ENCODE measurements around the gene POLR3A. TPM values are rescaled to one million over a fixed set of nuclear protein-coding genes. Genes with fewer than 3 reads are reported as not detected.

The POLR3A gene
- total and polyA plus RNA-seq, 2 experiments from 2014 or later: 8.0 to 9.8 TPM

GRCh38 chr10:77922055-77922454 is 107.3 kb downstream of the POLR3A start:
- Histone ChIP-seq H3K4me1 (ENCODE audit: insufficient read depth) (peaks cover 29% of the 10 kb centered on the region), H3K4me3 (no peak overlapping the region), H3K4me2 (no peak overlapping the region), H3K27ac (no peak overlapping the region), H3K36me3 (replicated peaks; ENCODE audit: insufficient read depth, low read depth) (no peaks in the 10 kb centered on the region), H4K20me1 (ENCODE audit: insufficient read depth, poor library complexity, severe bottlenecking) (peaks cover 50% of the 10 kb centered on the region), H3K9me2 (replicated peaks; ENCODE audit: insufficient read depth) (no peaks in the 10 kb centered on the region), H2AFZ (no peak overlapping the region), H3K27me3 (no peaks in the 10 kb centered on the region), H3K79me2 (peaks cover 89% of the 10 kb centered on the region), H3K9me3 (ENCODE audit: low read depth) (no peaks in the 10 kb centered on the region)
- DNase-seq (ENCODE audit: low spot score): no peak
- TF ChIP-seq, protein P1, sequence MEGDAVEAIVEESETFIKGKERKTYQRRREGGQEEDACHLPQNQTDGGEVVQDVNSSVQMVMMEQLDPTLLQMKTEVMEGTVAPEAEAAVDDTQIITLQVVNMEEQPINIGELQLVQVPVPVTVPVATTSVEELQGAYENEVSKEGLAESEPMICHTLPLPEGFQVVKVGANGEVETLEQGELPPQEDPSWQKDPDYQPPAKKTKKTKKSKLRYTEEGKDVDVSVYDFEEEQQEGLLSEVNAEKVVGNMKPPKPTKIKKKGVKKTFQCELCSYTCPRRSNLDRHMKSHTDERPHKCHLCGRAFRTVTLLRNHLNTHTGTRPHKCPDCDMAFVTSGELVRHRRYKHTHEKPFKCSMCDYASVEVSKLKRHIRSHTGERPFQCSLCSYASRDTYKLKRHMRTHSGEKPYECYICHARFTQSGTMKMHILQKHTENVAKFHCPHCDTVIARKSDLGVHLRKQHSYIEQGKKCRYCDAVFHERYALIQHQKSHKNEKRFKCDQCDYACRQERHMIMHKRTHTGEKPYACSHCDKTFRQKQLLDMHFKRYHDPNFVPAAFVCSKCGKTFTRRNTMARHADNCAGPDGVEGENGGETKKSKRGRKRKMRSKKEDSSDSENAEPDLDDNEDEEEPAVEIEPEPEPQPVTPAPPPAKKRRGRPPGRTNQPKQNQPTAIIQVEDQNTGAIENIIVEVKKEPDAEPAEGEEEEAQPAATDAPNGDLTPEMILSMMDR (IDR thresholded peaks at IDR 0.05; ENCODE audit: poor library complexity): no peak
- TF ChIP-seq EZH2phosphoT487 (IDR thresholded peaks at IDR 0.05; ENCODE audit: low read depth, severe bottlenecking, unreplicated experiment) (no peak), EZH2 (IDR thresholded peaks at IDR 0.05; ENCODE audit: borderline replicate concordance) (no peak)
- 98% methylated on average over 5 of the region's 5 CpGs for WGBS (ENCODE audit: low lambda C conversion rate, missing lambda C conversion rate)

- no peak for DNase-seq (ENCODE audit: low spot score)
- no peak for TF ChIP-seq EZH2phosphoT487 (IDR thresholded peaks at IDR 0.05; ENCODE audit: low read depth, severe bottlenecking, unreplicated experiment)
- TF ChIP-seq, protein P1 (IDR thresholded peaks at IDR 0.05; ENCODE audit: poor library complexity): no peak
- peaks cover 95% of the 10 kb centered on the region for H3K79me2 ChIP-seq
- H2AFZ ChIP-seq: no peak overlapping the region
- H3K27ac ChIP-seq: no peak overlapping the region
- peaks cover 29% of the 10 kb centered on the region for H3K4me1 ChIP-seq (ENCODE audit: insufficient read depth)
- no peaks in the 10 kb centered on the region for H3K27me3 ChIP-seq
- H3K9me2 ChIP-seq (replicated peaks; ENCODE audit: insufficient read depth): no peaks in the 10 kb centered on the region
- H3K9me3 ChIP-seq (ENCODE audit: low read depth): no peaks in the 10 kb centered on the region
- no peaks in the 10 kb centered on the region for H3K36me3 ChIP-seq (replicated peaks; ENCODE audit: insufficient read depth, low read depth)
- no peak overlapping the region for H3K4me2 ChIP-seq
- H3K4me3 ChIP-seq: no peak overlapping the region
- H4K20me1 ChIP-seq (ENCODE audit: insufficient read depth, poor library complexity, severe bottlenecking): peaks cover 53% of the 10 kb centered on the region
- 84% methylated on average over 7 of the region's 7 CpGs for WGBS (ENCODE audit: low lambda C conversion rate, missing lambda C conversion rate)
Measured at GRCh38 chr10:77921395-77921794, 107.9 kb downstream of the POLR3A start.

DNA sequence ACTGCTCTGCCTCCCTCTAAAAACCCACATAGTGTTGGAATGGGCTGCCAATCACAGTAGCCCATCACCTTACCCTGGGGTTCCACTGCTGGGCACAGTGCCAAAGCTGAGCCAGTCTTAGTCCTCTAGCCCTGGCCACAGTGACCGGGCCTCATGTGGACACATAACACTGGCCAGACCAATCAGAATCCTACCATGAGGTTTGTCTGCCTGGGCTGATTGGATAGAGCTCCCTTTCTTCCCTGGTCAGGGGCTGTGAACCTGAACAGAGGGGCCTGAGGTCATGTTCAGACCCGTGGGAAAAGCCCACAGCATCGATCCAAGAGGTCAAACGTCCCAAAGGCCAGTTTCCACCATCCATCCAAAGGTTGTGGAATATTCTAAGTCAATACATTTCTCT is 108.8 kb downstream of the POLR3A start:
- TF ChIP-seq EZH2 (IDR thresholded peaks at IDR 0.05; ENCODE audit: borderline replicate concordance) (no peak), EZH2phosphoT487 (IDR thresholded peaks at IDR 0.05; ENCODE audit: low read depth, severe bottlenecking, unreplicated experiment) (no peak)
- TF ChIP-seq, protein P1 (IDR thresholded peaks at IDR 0.05; ENCODE audit: poor library complexity): no peak
- H3K9me3 ChIP-seq (ENCODE audit: low read depth): no peaks in the 10 kb centered on the region
- H2AFZ ChIP-seq: no peak overlapping the region
- DNase-seq (ENCODE audit: low spot score): no peak
- H3K79me2 ChIP-seq: peaks cover 99% of the 10 kb centered on the region
- peaks cover 29% of the 10 kb centered on the region for H3K4me1 ChIP-seq (ENCODE audit: insufficient read depth)
- H3K27ac ChIP-seq: peak overlapping the region; percentile 81
- no peaks in the 10 kb centered on the region for H3K27me3 ChIP-seq
- H3K36me3 ChIP-seq (replicated peaks; ENCODE audit: insufficient read depth, low read depth): no peaks in the 10 kb centered on the region
- peaks cover 59% of the 10 kb centered on the region for H4K20me1 ChIP-seq (ENCODE audit: insufficient read depth, poor library complexity, severe bottlenecking)
- no peak overlapping the region for H3K4me3 ChIP-seq
- 72% methylated on average over 4 of the region's 4 CpGs for WGBS (ENCODE audit: low lambda C conversion rate, missing lambda C conversion rate)
- H3K4me2 ChIP-seq: no peak overlapping the region
- H3K9me2 ChIP-seq (replicated peaks; ENCODE audit: insufficient read depth): no peaks in the 10 kb centered on the region

- H3K4me1 ChIP-seq (ENCODE audit: insufficient read depth): peaks cover 24% of the 10 kb centered on the region
- WGBS (ENCODE audit: low lambda C conversion rate, missing lambda C conversion rate): 52% methylated on average over 4 of the region's 4 CpGs
- no peaks in the 10 kb centered on the region for H3K9me3 ChIP-seq (ENCODE audit: low read depth)
- H3K36me3 ChIP-seq (replicated peaks; ENCODE audit: insufficient read depth, low read depth): no peaks in the 10 kb centered on the region
- H3K27ac ChIP-seq: peak overlapping the region; percentile 81
- no peaks in the 10 kb centered on the region for H3K9me2 ChIP-seq (replicated peaks; ENCODE audit: insufficient read depth)
- no peak overlapping the region for H3K4me2 ChIP-seq
- H3K79me2 ChIP-seq: peaks cover 100% of the 10 kb centered on the region
- H2AFZ ChIP-seq: no peak overlapping the region
- H3K4me3 ChIP-seq: no peak overlapping the region
- H3K27me3 ChIP-seq: no peaks in the 10 kb centered on the region
- TF ChIP-seq, protein P1 (IDR thresholded peaks at IDR 0.05; ENCODE audit: poor library complexity): no peak
- TF ChIP-seq EZH2phosphoT487 (IDR thresholded peaks at IDR 0.05; ENCODE audit: low read depth, severe bottlenecking, unreplicated experiment) (no peak), EZH2 (IDR thresholded peaks at IDR 0.05; ENCODE audit: borderline replicate concordance) (no peak)
- peak; percentile 61 for DNase-seq (ENCODE audit: low spot score)
- H4K20me1 ChIP-seq (ENCODE audit: insufficient read depth, poor library complexity, severe bottlenecking): peaks cover 59% of the 10 kb centered on the region
Measured at GRCh38 chr10:77919713-77920108, 109.6 kb downstream of the POLR3A start.

Measured in hepatocyte (in vitro differentiated cells).